Liver (tissue), 9 donors: ENCODE measurements around the gene TMTC1. TPM values are rescaled to one million over a fixed set of nuclear protein-coding genes. Genes with fewer than 3 reads are reported as not detected.

ENCODE experiments used
- DNase-seq: peaks from one replicate; pipeline ENCODE4 v3.0.0-alpha.2; 2017; ENCODE audit warnings: low spot score
- H3K27ac ChIP-seq, 2 donors: one replicate each; pipeline ENCODE4 v1.7.0; 2013; ENCODE audit warnings: inconsistent platforms in 2 of 2, low read length in 2 of 2, control low read depth in 1 of 2, low read depth in 1 of 2, mild to moderate bottlenecking in 1 of 2
- H3K27me3 ChIP-seq, 4 donors: one replicate each; pipeline versions ENCODE4 v1.6.1 to v1.7.0; 2013; ENCODE audit warnings: low read length in 3 of 4, inconsistent platforms in 1 of 4, mild to moderate bottlenecking in 1 of 4, moderate library complexity in 1 of 4; ENCODE audit not compliant: control insufficient read depth in 4 of 4, insufficient read depth in 4 of 4
- H3K36me3 ChIP-seq, 4 donors: one replicate each; pipeline versions ENCODE4 v1.6.1 to v1.7.0; 2013; ENCODE audit warnings: low read length in 3 of 4, mild to moderate bottlenecking in 3 of 4, low read depth in 1 of 4, moderate library complexity in 1 of 4; ENCODE audit not compliant: control insufficient read depth in 4 of 4, insufficient read depth in 3 of 4
- H3K4me1 ChIP-seq, 4 donors: one replicate each; pipeline versions ENCODE4 v1.6.1 to v1.7.0; 2013; ENCODE audit warnings: low read length in 3 of 4, mild to moderate bottlenecking in 3 of 4, moderate library complexity in 1 of 4; ENCODE audit not compliant: control insufficient read depth in 4 of 4, insufficient read depth in 4 of 4
- H3K4me3 ChIP-seq, 3 donors: one replicate each; pipeline versions ENCODE4 v1.6.1 to v1.7.0; 2013; ENCODE audit warnings: low read length in 3 of 3, control low read depth in 1 of 3, low read depth in 1 of 3, mild to moderate bottlenecking in 1 of 3
- H3K9ac ChIP-seq, 2 donors: one replicate each; pipeline ENCODE4 v1.7.0; 2013; ENCODE audit warnings: low read length in 2 of 2, mild to moderate bottlenecking in 2 of 2, moderate library complexity in 2 of 2, control low read depth in 1 of 2, low read depth in 1 of 2
- H3K9me3 ChIP-seq, 4 donors: one replicate each; pipeline versions ENCODE4 v1.6.1 to v1.7.0; 2013; ENCODE audit warnings: low read length in 3 of 4; ENCODE audit not compliant: control insufficient read depth in 4 of 4
- EGR1 ChIP-seq, 2 donors: IDR thresholded peaks; 2 replicates each; pipeline ENCODE4 v1.6.1; 2016 to 2018; ENCODE audit warnings: antibody characterized with exemption in 2 of 2, low read depth in 2 of 2
- FOXA1 ChIP-seq: IDR thresholded peaks from 2 replicates; pipeline ENCODE4 v1.6.1; 2016; ENCODE audit warnings: antibody characterized with exemption
- GABPA ChIP-seq, 2 donors: IDR thresholded peaks in 1 of 2; conservative IDR thresholded peaks in 1 of 2; 2 replicates each; pipeline ENCODE4 v1.6.1; 2016; ENCODE audit warnings: antibody characterized with exemption in 2 of 2, mild to moderate bottlenecking in 1 of 2, moderate library complexity in 1 of 2
- HNF4A ChIP-seq, 2 donors: conservative IDR thresholded peaks; 2 replicates each; pipeline ENCODE4 v1.6.1; 2016; ENCODE audit warnings: antibody characterized with exemption in 2 of 2, mild to moderate bottlenecking in 2 of 2
- HNF4G ChIP-seq: IDR thresholded peaks from 2 replicates; pipeline ENCODE4 v1.6.1; 2016; ENCODE audit warnings: antibody characterized with exemption
- JUND ChIP-seq, 2 donors: IDR thresholded peaks; 2 replicates each; pipeline ENCODE4 v1.6.1; 2016; ENCODE audit warnings: antibody characterized with exemption in 2 of 2
- RAD21 ChIP-seq, 2 donors: IDR thresholded peaks; 2 replicates each; pipeline ENCODE4 v1.6.1; 2016; ENCODE audit warnings: antibody characterized with exemption in 2 of 2, mild to moderate bottlenecking in 2 of 2
- YY1 ChIP-seq: IDR thresholded peaks from 2 replicates; pipeline ENCODE4 v1.6.1; 2016; ENCODE audit warnings: antibody characterized with exemption, mild to moderate bottlenecking
- WGBS: extraction: QIAGEN DNeasy Blood & Tissue Kit; methylation state at CpG from one replicate; pipeline ENCODE4 v1.1.7; 2013; 5-methylcytosine and 5-hydroxymethylcytosine counted together
- polyA plus RNA-seq, 2 donors: library from polyadenylated mRNA; stranded (reverse) in 1 of 2; unstranded in 1 of 2; fragments of 200-250 nt in 1 of 2; fragments of >200 nt in 1 of 2; fragmentation: Nextera tagmentation in 1 of 2; extraction: Ambion mirVana in 1 of 2; gene quantifications; one replicate each; pipeline versions ENCODE4 v1.2.1 to v1.2.3, GENCODE V29; 2013 to 2015
- total RNA-seq, 2 donors: library from RNA; depleted of rRNA; stranded (reverse); fragments of >200 nt; gene quantifications; one replicate each; pipeline ENCODE4 v1.2.3, GENCODE V29; 2014
- TF ChIP-seq, protein P1 (sequence below): IDR thresholded peaks from 2 replicates; pipeline ENCODE4 v1.6.1; 2016; ENCODE audit warnings: antibody characterized with exemption
- TF ChIP-seq, protein P2 (sequence below): IDR thresholded peaks from 2 replicates; pipeline ENCODE4 v1.6.1; 2016; ENCODE audit warnings: antibody characterized with exemption
- TF ChIP-seq, protein P3 (sequence below): fragments of 150-350 bp; IDR thresholded peaks from 2 replicates; pipeline ENCODE4 v1.5.1; 2017; ENCODE audit warnings: improper control_type of control experiment, low read depth, low read length; ENCODE audit not compliant: missing input control
- TF ChIP-seq, protein P4 (sequence below): IDR thresholded peaks from 2 replicates; pipeline ENCODE4 v1.6.1; 2016; ENCODE audit warnings: antibody characterized with exemption
- TF ChIP-seq, protein P5 (sequence below): IDR thresholded peaks from 2 replicates; pipeline ENCODE4 v1.6.1; 2016; ENCODE audit warnings: antibody characterized with exemption, mild to moderate bottlenecking
- donor health status: healthy.
- donor health status: healthy.
- donor health status: healthy.
- donor health status: healthy.
- donor health status: healthy.

The TMTC1 gene
- total and polyA plus RNA-seq, 4 donors = 0.76 to 3.3 (median 2.1) TPM

DNA sequence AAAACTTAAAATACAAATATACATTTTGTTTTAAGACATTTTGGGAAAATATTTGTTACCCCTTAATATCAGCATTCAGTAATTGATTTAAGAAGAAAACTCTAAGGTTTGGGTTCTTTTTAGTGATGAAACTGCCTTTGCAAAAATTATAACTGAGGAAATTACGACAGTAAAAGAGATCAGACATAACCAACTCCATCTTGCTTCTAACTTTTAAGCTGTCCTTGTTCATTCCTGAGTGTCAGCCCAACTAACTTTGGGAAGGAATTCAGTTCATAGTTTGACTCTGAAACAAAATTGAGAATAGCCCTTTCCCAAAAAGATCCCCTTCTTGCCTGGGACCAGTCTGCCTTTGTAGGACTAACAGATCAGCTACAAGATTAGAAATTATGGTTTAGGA is 93.0 kb downstream of the TMTC1 start:
- WGBS = 86% methylated on average over 1 of the region's 1 CpG
- TF ChIP-seq, protein P1, sequence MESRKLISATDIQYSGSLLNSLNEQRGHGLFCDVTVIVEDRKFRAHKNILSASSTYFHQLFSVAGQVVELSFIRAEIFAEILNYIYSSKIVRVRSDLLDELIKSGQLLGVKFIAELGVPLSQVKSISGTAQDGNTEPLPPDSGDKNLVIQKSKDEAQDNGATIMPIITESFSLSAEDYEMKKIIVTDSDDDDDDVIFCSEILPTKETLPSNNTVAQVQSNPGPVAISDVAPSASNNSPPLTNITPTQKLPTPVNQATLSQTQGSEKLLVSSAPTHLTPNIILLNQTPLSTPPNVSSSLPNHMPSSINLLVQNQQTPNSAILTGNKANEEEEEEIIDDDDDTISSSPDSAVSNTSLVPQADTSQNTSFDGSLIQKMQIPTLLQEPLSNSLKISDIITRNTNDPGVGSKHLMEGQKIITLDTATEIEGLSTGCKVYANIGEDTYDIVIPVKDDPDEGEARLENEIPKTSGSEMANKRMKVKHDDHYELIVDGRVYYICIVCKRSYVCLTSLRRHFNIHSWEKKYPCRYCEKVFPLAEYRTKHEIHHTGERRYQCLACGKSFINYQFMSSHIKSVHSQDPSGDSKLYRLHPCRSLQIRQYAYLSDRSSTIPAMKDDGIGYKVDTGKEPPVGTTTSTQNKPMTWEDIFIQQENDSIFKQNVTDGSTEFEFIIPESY = no peak
- TF ChIP-seq, protein P2, sequence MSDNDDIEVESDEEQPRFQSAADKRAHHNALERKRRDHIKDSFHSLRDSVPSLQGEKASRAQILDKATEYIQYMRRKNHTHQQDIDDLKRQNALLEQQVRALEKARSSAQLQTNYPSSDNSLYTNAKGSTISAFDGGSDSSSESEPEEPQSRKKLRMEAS = no peak
- TF ChIP-seq, protein P3, sequence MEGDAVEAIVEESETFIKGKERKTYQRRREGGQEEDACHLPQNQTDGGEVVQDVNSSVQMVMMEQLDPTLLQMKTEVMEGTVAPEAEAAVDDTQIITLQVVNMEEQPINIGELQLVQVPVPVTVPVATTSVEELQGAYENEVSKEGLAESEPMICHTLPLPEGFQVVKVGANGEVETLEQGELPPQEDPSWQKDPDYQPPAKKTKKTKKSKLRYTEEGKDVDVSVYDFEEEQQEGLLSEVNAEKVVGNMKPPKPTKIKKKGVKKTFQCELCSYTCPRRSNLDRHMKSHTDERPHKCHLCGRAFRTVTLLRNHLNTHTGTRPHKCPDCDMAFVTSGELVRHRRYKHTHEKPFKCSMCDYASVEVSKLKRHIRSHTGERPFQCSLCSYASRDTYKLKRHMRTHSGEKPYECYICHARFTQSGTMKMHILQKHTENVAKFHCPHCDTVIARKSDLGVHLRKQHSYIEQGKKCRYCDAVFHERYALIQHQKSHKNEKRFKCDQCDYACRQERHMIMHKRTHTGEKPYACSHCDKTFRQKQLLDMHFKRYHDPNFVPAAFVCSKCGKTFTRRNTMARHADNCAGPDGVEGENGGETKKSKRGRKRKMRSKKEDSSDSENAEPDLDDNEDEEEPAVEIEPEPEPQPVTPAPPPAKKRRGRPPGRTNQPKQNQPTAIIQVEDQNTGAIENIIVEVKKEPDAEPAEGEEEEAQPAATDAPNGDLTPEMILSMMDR = no peak
- TF ChIP-seq GABPA (IDR thresholded peaks at IDR 0.05 in 1 of 2, conservative IDR thresholded peaks at IDR 0.05 in 1 of 2) (no peak), RAD21 (IDR thresholded peaks at IDR 0.05) (no peak), JUND (IDR thresholded peaks at IDR 0.05) (no peak), YY1 (no peak), EGR1 (IDR thresholded peaks at IDR 0.05; ENCODE audit: low read depth in 2 of 2) (no peak), FOXA1 (no peak), HNF4G (no peak)
- TF ChIP-seq, protein P4, sequence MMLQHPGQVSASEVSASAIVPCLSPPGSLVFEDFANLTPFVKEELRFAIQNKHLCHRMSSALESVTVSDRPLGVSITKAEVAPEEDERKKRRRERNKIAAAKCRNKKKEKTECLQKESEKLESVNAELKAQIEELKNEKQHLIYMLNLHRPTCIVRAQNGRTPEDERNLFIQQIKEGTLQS = no peak
- TF ChIP-seq, protein P5, sequence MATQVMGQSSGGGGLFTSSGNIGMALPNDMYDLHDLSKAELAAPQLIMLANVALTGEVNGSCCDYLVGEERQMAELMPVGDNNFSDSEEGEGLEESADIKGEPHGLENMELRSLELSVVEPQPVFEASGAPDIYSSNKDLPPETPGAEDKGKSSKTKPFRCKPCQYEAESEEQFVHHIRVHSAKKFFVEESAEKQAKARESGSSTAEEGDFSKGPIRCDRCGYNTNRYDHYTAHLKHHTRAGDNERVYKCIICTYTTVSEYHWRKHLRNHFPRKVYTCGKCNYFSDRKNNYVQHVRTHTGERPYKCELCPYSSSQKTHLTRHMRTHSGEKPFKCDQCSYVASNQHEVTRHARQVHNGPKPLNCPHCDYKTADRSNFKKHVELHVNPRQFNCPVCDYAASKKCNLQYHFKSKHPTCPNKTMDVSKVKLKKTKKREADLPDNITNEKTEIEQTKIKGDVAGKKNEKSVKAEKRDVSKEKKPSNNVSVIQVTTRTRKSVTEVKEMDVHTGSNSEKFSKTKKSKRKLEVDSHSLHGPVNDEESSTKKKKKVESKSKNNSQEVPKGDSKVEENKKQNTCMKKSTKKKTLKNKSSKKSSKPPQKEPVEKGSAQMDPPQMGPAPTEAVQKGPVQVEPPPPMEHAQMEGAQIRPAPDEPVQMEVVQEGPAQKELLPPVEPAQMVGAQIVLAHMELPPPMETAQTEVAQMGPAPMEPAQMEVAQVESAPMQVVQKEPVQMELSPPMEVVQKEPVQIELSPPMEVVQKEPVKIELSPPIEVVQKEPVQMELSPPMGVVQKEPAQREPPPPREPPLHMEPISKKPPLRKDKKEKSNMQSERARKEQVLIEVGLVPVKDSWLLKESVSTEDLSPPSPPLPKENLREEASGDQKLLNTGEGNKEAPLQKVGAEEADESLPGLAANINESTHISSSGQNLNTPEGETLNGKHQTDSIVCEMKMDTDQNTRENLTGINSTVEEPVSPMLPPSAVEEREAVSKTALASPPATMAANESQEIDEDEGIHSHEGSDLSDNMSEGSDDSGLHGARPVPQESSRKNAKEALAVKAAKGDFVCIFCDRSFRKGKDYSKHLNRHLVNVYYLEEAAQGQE = no peak

DNA sequence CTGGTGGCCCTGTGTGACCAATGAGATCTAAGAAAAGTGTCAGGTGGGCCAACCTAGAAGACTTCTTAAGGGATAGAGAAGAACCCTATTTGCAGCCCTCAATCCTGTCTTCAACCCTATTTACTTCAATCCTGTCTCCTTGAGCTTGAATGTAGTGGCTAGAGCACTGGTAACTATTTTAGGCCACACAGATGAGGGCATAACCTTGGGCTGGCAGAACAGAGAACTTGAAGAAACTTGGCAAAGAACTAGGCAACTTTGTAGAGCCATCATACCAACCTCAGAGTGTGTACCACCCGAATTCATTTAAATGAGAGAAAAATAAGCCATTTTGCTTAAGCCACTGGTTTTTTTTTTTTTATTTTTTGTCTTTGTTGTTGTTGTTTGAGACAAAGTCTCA is 94.8 kb downstream of the TMTC1 start:
- Histone ChIP-seq H3K9me3 (no peaks in the 10 kb centered on the region), H3K9ac (no peak overlapping the region), H3K27me3 (no peaks in the 10 kb centered on the region), H3K36me3 (no peaks in the 10 kb centered on the region), H3K27ac (no peak overlapping the region), H3K4me1 (no peaks in the 10 kb centered on the region), H3K4me3 (no peak overlapping the region)
- WGBS = 88% methylated on average over 1 of the region's 1 CpG
- TF ChIP-seq HNF4A (conservative IDR thresholded peaks at IDR 0.05) = no peak
- TF ChIP-seq, protein P4 = no peak
- no peak for DNase-seq

More for the DNA sequence above, 93.0 kb downstream of the TMTC1 start:
- DNase-seq = no peak
- Histone ChIP-seq H3K4me3 (no peak overlapping the region), H3K9me3 (no peaks in the 10 kb centered on the region), H3K27me3 (no peaks in the 10 kb centered on the region), H3K4me1 (no peaks in the 10 kb centered on the region), H3K9ac (no peak overlapping the region), H3K36me3 (no peaks in the 10 kb centered on the region), H3K27ac (no peak overlapping the region)
